HG03095 (cell line): ENCODE measurements around the gene RRN3.
A peak's percentile ranks its signal among the peaks of the same experiment; 100 is the strongest.
"Not testable (repeated sequence)": the region's sequence is repeated elsewhere in the genome, so short reads cannot be mapped to it uniquely, and the experiment has no call there.

ENCODE experiments used
- ATAC-seq: cut with Tn5 transposase; IDR thresholded peaks from one replicate; pipeline ENCODE4 v1.9.1; 2021; ENCODE audit warnings: moderate library complexity; ENCODE audit not compliant: unreplicated experiment

The RRN3 gene

GRCh38 chr16:15028801-15029698 lies 65.0 kb downstream of the RRN3 start:
- not testable (repeated sequence) for ATAC-seq

- ATAC-seq = not testable (repeated sequence)
These were observed 65.7 kb downstream of the RRN3 start for GRCh38 chr16:15028345-15028715.

DNA sequence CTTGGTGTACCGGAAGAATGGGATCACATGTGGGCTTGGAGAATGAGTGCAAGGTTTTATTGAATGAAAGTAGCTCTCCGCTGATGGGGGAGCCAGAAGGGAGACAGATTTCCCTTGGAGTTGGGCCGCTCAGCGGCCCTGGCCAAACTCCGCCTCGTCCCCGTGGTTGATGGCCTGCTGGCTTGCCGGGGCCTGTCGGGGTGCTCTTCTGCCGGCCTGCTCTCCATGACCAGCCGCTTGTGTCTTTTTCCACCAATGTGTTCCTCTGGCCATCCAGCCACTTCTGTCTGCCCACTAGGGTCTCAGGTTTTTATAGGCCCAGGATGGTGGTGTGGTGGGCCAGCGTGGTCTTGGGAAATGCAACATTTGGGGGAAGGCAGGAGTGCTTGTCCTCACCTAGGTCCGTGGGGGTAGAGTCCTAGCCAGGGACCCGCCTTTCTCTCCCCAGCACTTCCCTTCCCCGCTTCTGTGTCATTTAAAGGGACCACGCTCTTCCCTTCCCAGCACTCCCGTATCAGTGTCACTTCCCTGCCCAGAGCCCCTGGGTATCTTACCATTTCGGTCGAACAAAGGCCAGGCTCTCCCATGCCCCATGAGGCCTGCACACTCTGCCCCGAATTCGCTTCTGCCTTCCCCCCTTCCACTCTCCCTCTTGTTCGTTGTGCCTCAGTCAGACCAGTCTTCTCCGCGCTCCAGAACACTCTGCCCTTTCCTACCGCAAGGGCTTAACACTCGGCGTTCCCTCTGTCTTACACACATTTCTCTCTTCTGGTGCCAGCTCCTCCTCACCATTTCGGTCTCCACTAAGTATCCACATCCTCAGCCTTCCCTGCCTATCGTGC lies 66.3 kb downstream of the RRN3 start:
- not testable (repeated sequence) for ATAC-seq

DNA sequence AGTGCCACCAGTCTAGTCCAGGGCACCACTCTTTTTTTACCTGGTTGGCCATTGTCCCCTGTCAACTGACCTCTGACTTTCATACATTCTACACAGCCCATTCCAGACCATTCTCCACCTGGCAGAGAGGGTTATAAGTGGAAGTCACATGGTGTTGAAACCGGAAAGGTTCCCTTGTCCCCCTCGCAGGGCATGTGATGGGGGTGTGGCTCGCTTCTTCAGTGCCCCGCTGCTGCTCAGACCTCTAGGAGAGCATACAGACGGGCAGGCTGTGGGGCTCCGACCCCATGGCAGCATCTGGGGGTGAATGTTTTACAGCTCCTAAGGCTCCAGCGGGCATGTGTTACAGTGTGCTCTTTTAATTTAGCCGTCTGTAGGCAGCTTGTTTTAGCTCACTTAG lies 67.0 kb downstream of the RRN3 start:
- not testable (repeated sequence) for ATAC-seq

GRCh38 chr16:15025234-15025951 lies 68.7 kb downstream of the RRN3 start:
- not testable (repeated sequence) for ATAC-seq

- ATAC-seq = not testable (repeated sequence)
These were observed 69.2 kb downstream of the RRN3 start for GRCh38 chr16:15024858-15025199.

- not testable (repeated sequence) for ATAC-seq
These were observed 70.5 kb downstream of the RRN3 start for GRCh38 chr16:15023381-15024077.

DNA sequence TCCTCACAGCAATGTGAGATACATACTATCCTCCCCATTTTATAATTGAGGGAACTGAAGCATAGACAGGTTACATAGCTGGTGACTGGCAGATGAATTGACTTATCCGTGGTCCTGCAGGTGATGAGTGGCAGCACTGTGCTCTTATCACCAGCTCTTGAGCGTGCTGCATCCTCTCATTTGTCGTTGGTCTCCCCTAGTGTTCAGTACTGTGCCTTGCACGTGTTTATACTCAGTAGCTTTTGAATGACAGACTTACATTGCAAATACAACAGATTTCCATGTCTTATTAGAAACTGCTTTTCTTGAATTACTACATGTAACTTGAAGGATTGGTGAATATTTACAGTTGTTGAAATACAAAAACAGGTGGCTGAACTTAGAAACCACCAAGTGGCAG lies 71.9 kb downstream of the RRN3 start:
- peak; percentile 77 for ATAC-seq

- ATAC-seq = not testable (repeated sequence)
These were observed 72.6 kb downstream of the RRN3 start for GRCh38 chr16:15021429-15021828.

DNA sequence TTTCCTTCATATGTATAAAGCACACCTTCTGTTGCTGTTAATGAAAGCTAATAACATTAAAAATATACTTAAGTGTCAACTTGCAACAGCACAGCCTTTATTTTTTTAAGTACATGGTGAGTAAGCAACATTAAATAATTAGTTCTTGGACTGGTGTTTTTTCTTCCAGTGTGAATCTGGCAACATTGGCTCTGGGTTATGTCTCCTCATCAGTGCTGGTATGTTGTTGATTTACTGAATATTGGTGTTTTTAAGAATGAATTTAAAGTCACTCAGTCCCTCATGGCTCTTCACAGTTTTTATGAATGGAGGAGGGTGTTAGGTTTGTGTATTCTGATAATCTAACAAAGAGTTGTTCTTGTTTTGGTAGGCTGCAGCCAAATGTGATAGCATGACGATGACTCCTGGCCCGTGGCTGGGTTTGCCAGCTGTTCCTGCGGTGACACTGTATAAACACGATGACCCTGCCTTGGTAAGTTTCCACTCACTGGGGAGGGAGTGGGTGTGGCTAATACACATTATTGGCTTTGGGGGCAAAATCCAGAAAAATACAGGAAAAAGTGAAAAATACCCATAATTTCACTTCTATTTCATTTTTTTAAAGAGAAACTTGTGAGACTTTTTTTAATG lies 77.0 kb downstream of the RRN3 start:
- not testable (repeated sequence) for ATAC-seq

- not testable (repeated sequence) for ATAC-seq
These were observed 77.7 kb downstream of the RRN3 start for GRCh38 chr16:15016354-15016753.

- not testable (repeated sequence) for ATAC-seq
These were observed 78.4 kb downstream of the RRN3 start for GRCh38 chr16:15015671-15016070.

DNA sequence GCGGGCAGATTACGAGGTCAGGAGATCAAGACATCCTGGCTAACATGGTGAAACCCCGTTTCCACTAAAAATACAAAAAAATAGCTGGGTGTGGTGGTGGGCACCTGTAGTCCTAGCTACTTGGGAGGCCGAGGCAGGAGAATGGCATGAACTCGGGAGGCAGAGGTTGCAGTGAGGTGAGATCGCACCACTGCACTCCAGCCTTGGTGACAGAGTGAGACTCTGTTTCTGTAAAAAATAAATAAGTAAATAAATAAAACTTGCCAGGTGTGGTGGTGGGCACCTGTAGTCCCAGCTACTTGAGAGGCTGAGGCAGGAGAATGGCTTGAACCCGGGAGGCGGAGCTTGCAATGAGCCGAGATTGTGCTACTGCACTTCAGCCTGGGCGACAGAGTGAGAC lies 81.1 kb downstream of the RRN3 start:
- not testable (repeated sequence) for ATAC-seq
